B cell (primary cell): ENCODE results near the gene ABHD5. TPM values are rescaled to one million over a fixed set of nuclear protein-coding genes. Genes with fewer than 3 reads are reported as not detected.

Experiments used
- ATAC-seq: fragments of 200-7000 bp; cut with Tn5 transposase; one replicate; pipeline ENCODE4 v1.10.0; 2021; ENCODE audit warnings: low read depth, mild to moderate bottlenecking, moderate number of reproducible peaks, moderate library complexity
- CTCF ChIA-PET: fragments of 350-600 bp; sonication (Branson Sonifier 250); formaldehyde crosslinking; loops from one replicate; lab custom pipeline; 2021; ENCODE audit warnings: antibody characterized with exemption, inconsistent platforms; lab: Charles Lee
- POLR2A ChIA-PET: fragments of 350-600 bp; sonication (Branson Sonifier 250); formaldehyde crosslinking; loops from one replicate; lab custom pipeline; 2021; ENCODE audit warnings: antibody characterized with exemption; lab: Charles Lee
- DNase-seq: peaks from one replicate; pipeline ENCODE4 v3.0.0; 2013
- H2AFZ ChIP-seq: 2 replicates; pipeline ENCODE4 v1.6.1; 2012; ENCODE audit warnings: mild to moderate bottlenecking, low read depth, low read length; ENCODE audit not compliant: insufficient read depth, poor library complexity, severe bottlenecking
- H3K27ac ChIP-seq, 2 donors: 1 replicate in 1 of 2; 2 replicates in 1 of 2; pipeline ENCODE4 v1.5.1; 2012 to 2013; ENCODE audit warnings: low read length in 2 of 2, mild to moderate bottlenecking in 2 of 2, moderate library complexity in 1 of 2
- H3K27me3 ChIP-seq, 4 experiments: fragments of 200-600 bp in 1 of 4; sonication (generic) in 1 of 4; replicated peaks in 1 of 4; 1 replicate in 2 of 4; 2 replicates in 2 of 4; pipeline versions ENCODE4 v1.6.1 to v1.7.0; 2013 to 2016; ENCODE audit warnings: low read length in 3 of 4, mild to moderate bottlenecking in 2 of 4, mixed read lengths in 1 of 4, moderate library complexity in 1 of 4; ENCODE audit not compliant: insufficient read depth in 4 of 4, control insufficient read depth in 3 of 4; ENCODE audit errors: control extremely low read depth in 1 of 4
- H3K36me3 ChIP-seq, 2 experiments: replicated peaks in 1 of 2; 1 replicate in 1 of 2; 2 replicates in 1 of 2; pipeline versions ENCODE4 v1.6.1 to v1.7.1; 2013; ENCODE audit warnings: low read length in 1 of 2; ENCODE audit not compliant: insufficient read depth in 2 of 2, control insufficient read depth in 1 of 2; ENCODE audit errors: control extremely low read depth in 1 of 2, extremely low read depth in 1 of 2
- H3K4me1 ChIP-seq, 2 donors: fragments of 200-600 bp in 1 of 2; sonication (generic) in 1 of 2; 1 replicate in 1 of 2; 2 replicates in 1 of 2; pipeline versions ENCODE4 v1.5.1 to v1.6.1; 2013 to 2017; ENCODE audit warnings: low read length in 2 of 2; ENCODE audit not compliant: control insufficient read depth in 2 of 2, insufficient read depth in 2 of 2
- H3K4me2 ChIP-seq: replicated peaks from 2 replicates; pipeline ENCODE3; 2012; ENCODE audit warnings: mild to moderate bottlenecking, low read depth, low read length; ENCODE audit not compliant: poor library complexity, severe bottlenecking
- H3K4me3 ChIP-seq, 5 experiments: fragments of 200-600 bp in 1 of 5; sonication (generic) in 1 of 5; 1 replicate in 3 of 5; 2 replicates in 2 of 5; pipeline versions ENCODE4 v1.5.1 to v1.7.0; 2011 to 2016; ENCODE audit warnings: low read length in 4 of 5, mild to moderate bottlenecking in 4 of 5, low read depth in 2 of 5, control low read depth in 1 of 5, moderate library complexity in 1 of 5; ENCODE audit not compliant: insufficient read depth in 1 of 5; ENCODE audit errors: control extremely low read depth in 1 of 5, extremely low read depth in 1 of 5
- H3K79me2 ChIP-seq: fragments of 200-600 bp; sonication (generic); one replicate; pipeline ENCODE4 v1.6.0; 2016; ENCODE audit warnings: low read length; ENCODE audit not compliant: control insufficient read depth, insufficient read depth
- H3K9ac ChIP-seq: fragments of 200-600 bp; sonication (generic); 2 replicates; pipeline ENCODE4 v1.6.1; 2017; ENCODE audit warnings: mild to moderate bottlenecking, low read length, moderate library complexity
- H3K9me3 ChIP-seq, 3 donors: one replicate each; pipeline versions ENCODE4 v1.6.1 to v1.7.1; 2013; ENCODE audit warnings: low read length in 2 of 3; ENCODE audit not compliant: control insufficient read depth in 2 of 3, insufficient read depth in 1 of 3; ENCODE audit errors: control extremely low read depth in 1 of 3
- H4K20me1 ChIP-seq: 2 replicates; pipeline ENCODE4 v1.6.0; 2012; ENCODE audit warnings: mild to moderate bottlenecking, low read length; ENCODE audit not compliant: insufficient read depth, control insufficient read depth, poor library complexity, severe bottlenecking
- H3K27ac Mint-ChIP-seq: one replicate; pipeline ENCODE4 v1.8.0; 2021; ENCODE audit warnings: mixed read lengths
- H3K27me3 Mint-ChIP-seq: one replicate; pipeline ENCODE4 v1.8.0; 2021; ENCODE audit warnings: mixed read lengths
- H3K4me1 Mint-ChIP-seq: one replicate; pipeline ENCODE4 v1.8.0; 2021; ENCODE audit warnings: mixed read lengths
- H3K4me3 Mint-ChIP-seq: one replicate; pipeline ENCODE4 v1.8.0; 2021; ENCODE audit warnings: mixed read lengths
- H3K9me3 Mint-ChIP-seq: one replicate; pipeline ENCODE4 v1.8.0; 2022; ENCODE audit warnings: mixed read lengths; ENCODE audit not compliant: insufficient read depth
- CTCF ChIP-seq: fragments of 200-600 bp; IDR thresholded peaks from one replicate; pipeline ENCODE4 v1.8.0; 2022; ENCODE audit warnings: antibody characterized with exemption, mild to moderate bottlenecking
- EZH2 ChIP-seq: IDR thresholded peaks from 2 replicates; pipeline ENCODE4 v1.6.1; 2012; ENCODE audit warnings: borderline replicate concordance, low read depth, mild to moderate bottlenecking, moderate library complexity, low read length; ENCODE audit not compliant: insufficient read depth, poor library complexity, severe bottlenecking
- whole genome bisulfite sequencing: methylation state at CpG from one replicate; pipeline ENCODE4 v1.1.5; 2013; ENCODE audit warnings: missing lambda C conversion rate; ENCODE audit not compliant: insufficient coverage; 5-methylcytosine and 5-hydroxymethylcytosine counted together
- intact Hi-C: fragments of 100-400 bp; cut with micrococcal nuclease; formaldehyde crosslinking; loops from one replicate; pipeline ENCODE4 v1.10.0; 2022
- polyA plus RNA-seq: library from polyadenylated mRNA; depleted of rRNA; stranded (reverse); fragments of >200 nt; gene quantifications from 2 replicates; pipeline ENCODE4 v1.2.3, GENCODE V29; 2012
- total RNA-seq, 2 donors: library from RNA; stranded (reverse); fragments of 120-200 nt in 1 of 2; gene quantifications; 1 replicate in 1 of 2; 2 replicates in 1 of 2; pipeline versions ENCODE4 v1.2.3 to v1.2.4, GENCODE V29; 2013 to 2022

The ABHD5 gene
- total and polyA plus RNA-seq, 2 donors (not counting 1 experiment from before 2014, with no cell fraction given) = 4.7 to 12.1 TPM

GRCh38 chr3:43758592-43759225 is 68.0 kb downstream of the ABHD5 start:
- H3K27ac ChIP-seq = no peak overlapping the region
- ChIA-PET CTCF (interaction anchor here (1.0 kb wide), 1 partner anchor 10 kb away, joined by 4 read pairs; no protein-coding TSS in a partner anchor), POLR2A (no interaction called here)
- H3K79me2 ChIP-seq = no peaks in the 10 kb centered on the region
- Mint-ChIP-seq H3K27ac (no peak overlapping the region), H3K4me1 (no peaks in the 10 kb centered on the region), H3K9me3 (no peaks in the 10 kb centered on the region), H3K27me3 (peaks cover 4% of the 10 kb centered on the region), H3K4me3 (no peak overlapping the region)
- no peak for ATAC-seq
- H4K20me1 ChIP-seq = no peaks in the 10 kb centered on the region
- intact Hi-C loops = no loop called here
- no peak overlapping the region for H2AFZ ChIP-seq
- H3K4me3 ChIP-seq = no peak overlapping the region
- TF ChIP-seq EZH2 = no peak
- no peak for TF ChIP-seq CTCF
- no peak overlapping the region for H3K9ac ChIP-seq
- no peak for DNase-seq
- no peak overlapping the region for H3K4me2 ChIP-seq
- WGBS = 38% methylated on average over 1 of the region's 4 CpGs
- H3K36me3 ChIP-seq = no peaks in the 10 kb centered on the region
- peaks cover 0 to 2% (median 0%) of the 10 kb centered on the region in 4 experiments for H3K27me3 ChIP-seq
- H3K4me1 ChIP-seq = no peaks in the 10 kb centered on the region
- no peaks in the 10 kb centered on the region for H3K9me3 ChIP-seq

DNA sequence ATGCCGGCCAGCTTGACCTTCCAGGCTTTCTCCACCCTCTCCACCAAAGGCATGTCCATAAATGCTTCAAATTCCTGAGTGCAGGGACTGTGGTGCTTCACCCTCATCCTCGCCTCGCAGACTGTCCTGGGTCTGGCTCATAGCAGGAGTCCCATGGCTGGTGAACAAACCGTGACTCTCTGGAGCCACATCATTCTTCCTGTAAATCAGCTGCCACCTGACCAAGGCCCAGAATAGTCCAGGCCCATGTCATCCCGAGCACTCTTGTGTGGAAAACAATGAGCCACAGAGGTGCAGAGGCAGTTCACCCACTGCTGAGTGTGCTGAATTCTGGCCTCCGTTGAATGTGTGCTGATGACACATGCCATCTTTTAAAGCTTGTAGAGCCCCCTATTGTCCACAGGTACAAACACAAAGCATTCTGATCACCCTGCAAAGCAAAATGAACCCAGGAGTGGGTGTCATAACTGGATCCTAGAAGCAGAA is 68.6 kb downstream of the ABHD5 start:
- Histone ChIP-seq H3K79me2 (no peaks in the 10 kb centered on the region), H3K9ac (no peak overlapping the region), H4K20me1 (no peaks in the 10 kb centered on the region), H2AFZ (no peak overlapping the region), H3K27me3 (no peaks in the 10 kb centered on the region), H3K4me3 (no peak overlapping the region), H3K9me3 (no peaks in the 10 kb centered on the region), H3K4me2 (no peak overlapping the region), H3K4me1 (no peaks in the 10 kb centered on the region), H3K27ac (no peak overlapping the region), H3K36me3 (no peaks in the 10 kb centered on the region)
- intact Hi-C loops = no loop called here
- Mint-ChIP-seq H3K27ac (no peak overlapping the region), H3K4me1 (no peaks in the 10 kb centered on the region), H3K4me3 (no peak overlapping the region), H3K27me3 (peaks cover 4% of the 10 kb centered on the region), H3K9me3 (no peaks in the 10 kb centered on the region)
- 88% methylated on average over 5 of the region's 6 CpGs for WGBS
- CTCF ChIA-PET = no interaction called here
- DNase-seq = no peak
- TF ChIP-seq EZH2 (no peak), CTCF (no peak)
- ATAC-seq = no peak
- POLR2A ChIA-PET = no interaction called here
